Psoas muscle (tissue), 8 donors: ENCODE data around the gene CDR2L. TPM values are rescaled to one million over a fixed set of nuclear protein-coding genes. Genes with fewer than 3 reads are reported as not detected.
A peak's percentile ranks its signal among the peaks of the same experiment; 100 is the strongest.

ENCODE experiments used
- ATAC-seq, 4 donors: fragments of 200-7000 bp; cut with Tn5 transposase; one replicate each; pipeline ENCODE4 v1.9.1; 2020; ENCODE audit warnings: moderate library complexity in 3 of 4, mild to moderate bottlenecking in 2 of 4
- DNase-seq, 2 donors: peaks; one replicate each; pipeline ENCODE4 v3.0.0-alpha.2; 2020
- H3K27ac ChIP-seq: fragments of 200-600 bp; one replicate; pipeline ENCODE4 v1.8.0; 2022
- H3K27me3 ChIP-seq, 3 donors: fragments of 200-600 bp in 1 of 3; one replicate each; pipeline versions ENCODE4 v1.6.1 to v1.8.0; 2013 to 2022; ENCODE audit warnings: low read length in 2 of 3, mild to moderate bottlenecking in 2 of 3, moderate library complexity in 1 of 3; ENCODE audit not compliant: insufficient read depth in 3 of 3
- H3K36me3 ChIP-seq, 2 donors: fragments of 200-600 bp in 1 of 2; one replicate each; pipeline versions ENCODE4 v1.6.1 to v1.8.0; 2013 to 2022; ENCODE audit warnings: low read depth in 1 of 2, mild to moderate bottlenecking in 1 of 2, moderate library complexity in 1 of 2; ENCODE audit not compliant: insufficient read depth in 1 of 2
- H3K4me1 ChIP-seq: fragments of 200-600 bp; one replicate; pipeline ENCODE4 v1.8.0; 2022
- H3K4me3 ChIP-seq: fragments of 200-600 bp; one replicate; pipeline ENCODE4 v1.8.0; 2022; ENCODE audit warnings: mild to moderate bottlenecking
- H3K9me3 ChIP-seq: fragments of 200-600 bp; one replicate; pipeline ENCODE4 v1.8.0; 2022
- CTCF ChIP-seq: fragments of 200-600 bp; IDR thresholded peaks from one replicate; pipeline ENCODE4 v1.8.0; 2022; ENCODE audit warnings: antibody characterized with exemption
- WGBS, 3 donors: extraction: QIAGEN DNeasy Blood & Tissue Kit; methylation state at CpG; one replicate each; pipeline versions ENCODE4 v1.1.6 to v1.1.7; 2013; 5-methylcytosine and 5-hydroxymethylcytosine counted together
- intact Hi-C, 2 donors: fragments of 100-400 bp; cut with DNase I; formaldehyde crosslinking; loops; one replicate each; pipeline versions ENCODE4 v1.11.0 to v1.14.2; 2022
- polyA plus RNA-seq, 3 donors: library from polyadenylated mRNA; stranded (reverse); fragments of 200-250 nt; gene quantifications; one replicate each; pipeline ENCODE4 v1.2.3, GENCODE V29; 2013
- total RNA-seq, 4 donors: library from RNA; stranded (reverse); fragmentation: NEBNext Ultra II Directional in 2 of 4; extraction: Animal tissue kit (Norgen Biotek cat#: 25700) in 2 of 4; gene quantifications; one replicate each; pipeline versions ENCODE4 v1.2.1 to v1.2.4, GENCODE V29; 2021 to 2023
- donor health status: healthy with polysubstance abuse.
- donor health status: DM: no; HTN: no; CAD: no; lungs with moderate emphysema.
- donor health status: Bipolar disorder and iron deficiency.
- donor health status: healthy.
- donor health status: DM: yes; HTN: yes; CAD: no.
- donor health status: DM: no; HTN: no; CAD: no.
- donor health status: DM: no; HTN: no; CAD: no.
- donor health status: DM: yes; HTN: yes; CAD: no.

CDR2L gene
- total and polyA plus RNA-seq, 7 donors, result 1.3 to 3.4 (median 1.7) TPM

- no peaks in the 10 kb centered on the region for H3K4me1 ChIP-seq
- no peak overlapping the region for H3K4me3 ChIP-seq
These were observed 25.6 kb upstream of the CDR2L start for GRCh38 chr17:74961657-74962350.

GRCh38 chr17:74962622-74963394 lies 24.6 kb upstream of the CDR2L start:
- no peak overlapping the region for H3K4me3 ChIP-seq
- DNase-seq (no peak), ATAC-seq (no peak)
- no peaks in the 10 kb centered on the region for H3K9me3 ChIP-seq
- TF ChIP-seq CTCF, result no peak
- no peaks in the 10 kb centered on the region for H3K4me1 ChIP-seq
- no peaks in the 10 kb centered on the region for H3K27me3 ChIP-seq
- H3K36me3 ChIP-seq, result no peaks in the 10 kb centered on the region
- WGBS, 3 donors, result 55 to 73% (median 63%) methylated on average over 16 to 18 of the region's 18 CpGs
- intact Hi-C loops, result loop anchor here (5.0 to 10.0 kb wide), 6 partner anchors 44 to 239 kb away; partner anchors contain the start of genes ARMC7 (in 1 of the 2) and MRPL58 (in 1 of the 2)
- H3K27ac ChIP-seq, result no peak overlapping the region

More at GRCh38 chr17:74961657-74962350, 25.6 kb upstream of the CDR2L start:
- Histone ChIP-seq H3K27ac (no peak overlapping the region), H3K9me3 (no peaks in the 10 kb centered on the region), H3K36me3 (no peaks in the 10 kb centered on the region), H3K27me3 (no peaks in the 10 kb centered on the region)
- ATAC-seq, result peak; percentile 82 to 94 (median 90)
- WGBS, 3 donors, result 34 to 43% (median 36%) methylated on average over 23 of the region's 23 CpGs
- peak; percentile 85 for TF ChIP-seq CTCF
- peak; percentile 86 to 92 for DNase-seq
- intact Hi-C loops, result loop anchor here (5.0 to 10.0 kb wide), 6 partner anchors 45 to 240 kb away; partner anchors contain the start of genes ARMC7 (in 1 of the 2) and MRPL58 (in 1 of the 2)

- ATAC-seq (no peak), DNase-seq (no peak)
- intact Hi-C loops, result loop anchor here (5.0 to 10.0 kb wide), 6 partner anchors 44 to 239 kb away; partner anchors contain the start of genes ARMC7 (in 1 of the 2) and MRPL58 (in 1 of the 2)
These were observed 23.8 kb upstream of the CDR2L start for GRCh38 chr17:74963656-74964055.

GRCh38 chr17:74964246-74964761 lies 23.1 kb upstream of the CDR2L start:
- H3K4me3 ChIP-seq, result no peak overlapping the region
- ATAC-seq, result no peak
- H3K4me1 ChIP-seq, result no peaks in the 10 kb centered on the region
- no peaks in the 10 kb centered on the region for H3K27me3 ChIP-seq
- H3K36me3 ChIP-seq, result no peaks in the 10 kb centered on the region
- 88 to 90% (median 89%) methylated on average over 11 to 12 of the region's 12 CpGs for WGBS, 3 donors
- DNase-seq, result no peak
- H3K27ac ChIP-seq, result no peak overlapping the region
- TF ChIP-seq CTCF, result no peak
- H3K9me3 ChIP-seq, result no peaks in the 10 kb centered on the region
- intact Hi-C loops, result loop anchor here (5.0 to 10.0 kb wide), 6 partner anchors 43 to 238 kb away; partner anchors contain the start of genes ARMC7 (in 1 of the 2) and MRPL58 (in 1 of the 2)

More at GRCh38 chr17:74963656-74964055, 23.8 kb upstream of the CDR2L start:
- Histone ChIP-seq H3K36me3 (no peaks in the 10 kb centered on the region), H3K4me3 (no peak overlapping the region), H3K27me3 (no peaks in the 10 kb centered on the region), H3K27ac (no peak overlapping the region), H3K4me1 (no peaks in the 10 kb centered on the region), H3K9me3 (no peaks in the 10 kb centered on the region)
- 78 to 79% (median 78%) methylated on average over 12 of the region's 12 CpGs for WGBS, 3 donors
- no peak for TF ChIP-seq CTCF
